OCI-LY7 (cell line): ENCODE measurements around the gene TTLL10. TPM values are rescaled to one million over a fixed set of nuclear protein-coding genes. Genes with fewer than 3 reads are reported as not detected.

Experiments
- BruUV-seq: library from RNA; stranded (reverse); fragments of 400-500 nt; replicated peaks from 2 replicates; lab custom pipeline; 2021; lab: Mats Ljungman, UMichigan
- CTCF ChIA-PET: fragments of 300-600 bp; sonication (Branson Sonifier 250); formaldehyde crosslinking; loops from one replicate; lab custom pipeline; 2022; ENCODE audit warnings: antibody characterized with exemption; ENCODE audit not compliant: unreplicated experiment; lab: Charles Lee
- POLR2A ChIA-PET: fragments of 300-600 bp; sonication (Branson Sonifier 250); formaldehyde crosslinking; loops from one replicate; lab custom pipeline; 2022; ENCODE audit warnings: antibody characterized with exemption; lab: Charles Lee
- DNase-seq: peaks from one replicate; pipeline ENCODE4 v3.0.0-alpha.2; 2015; ENCODE audit warnings: low spot score
- H2AFZ ChIP-seq: fragments of 200-600 bp; sonication (generic), shearing (Covaris generic); 2 replicates; pipeline ENCODE4 v1.6.1; 2014; ENCODE audit warnings: mild to moderate bottlenecking, antibody characterized with exemption, low read length, moderate library complexity
- H3K27ac ChIP-seq: fragments of 200-600 bp; sonication (generic); 2 replicates; pipeline ENCODE4 v1.5.1; 2014; ENCODE audit warnings: mixed run types, low read depth, mild to moderate bottlenecking, moderate library complexity, low read length, inconsistent platforms; ENCODE audit not compliant: poor library complexity, severe bottlenecking
- H3K36me3 ChIP-seq: fragments of 200-600 bp; sonication (generic); 2 replicates; pipeline ENCODE4 v1.6.1; 2014; ENCODE audit warnings: mild to moderate bottlenecking, antibody characterized with exemption, low read length, moderate library complexity, mixed read lengths; ENCODE audit not compliant: insufficient read depth
- H3K4me1 ChIP-seq: fragments of 200-600 bp; sonication (generic); 2 replicates; pipeline ENCODE4 v1.5.1; 2014; ENCODE audit warnings: mild to moderate bottlenecking, low read length; ENCODE audit not compliant: insufficient read depth, poor library complexity, severe bottlenecking
- H3K4me2 ChIP-seq: fragments of 200-600 bp; sonication (generic); 2 replicates; pipeline ENCODE4 v1.6.1; 2014; ENCODE audit warnings: mild to moderate bottlenecking, low read length
- H3K4me3 ChIP-seq: fragments of 200-600 bp; sonication (generic); 2 replicates; pipeline ENCODE4 v1.5.1; 2014; ENCODE audit warnings: mild to moderate bottlenecking, low read depth, low read length; ENCODE audit not compliant: poor library complexity, severe bottlenecking
- H3K79me2 ChIP-seq: fragments of 200-600 bp; sonication (generic); 2 replicates; pipeline ENCODE4 v1.6.1; 2016; ENCODE audit warnings: low read depth, mild to moderate bottlenecking, low read length, moderate library complexity, mixed read lengths; ENCODE audit not compliant: insufficient read depth
- H3K9me2 ChIP-seq: fragments of 200-600 bp; sonication (generic); 2 replicates; pipeline ENCODE4 v1.6.1; 2016; ENCODE audit warnings: mild to moderate bottlenecking, low read length, mixed read lengths; ENCODE audit not compliant: insufficient read depth
- H3K9me3 ChIP-seq: fragments of 200-600 bp; sonication (generic); 2 replicates; pipeline ENCODE4 v1.6.1; 2014; ENCODE audit warnings: mild to moderate bottlenecking, mixed run types, low read length, mixed read lengths
- H4K20me1 ChIP-seq: fragments of 200-600 bp; sonication (generic); 2 replicates; pipeline ENCODE4 v1.6.1; 2014; ENCODE audit warnings: mild to moderate bottlenecking, antibody characterized with exemption, low read length, moderate library complexity, mixed read lengths; ENCODE audit not compliant: insufficient read depth
- CTCF ChIP-seq: fragments of 200-600 bp; sonication (generic); conservative IDR thresholded peaks from 2 replicates; pipeline ENCODE4 v1.5.1; 2014; ENCODE audit warnings: mild to moderate bottlenecking, antibody characterized with exemption, low read length, moderate library complexity, mixed read lengths
- EZH2phosphoT487 ChIP-seq: fragments of 200-600 bp; sonication (generic); IDR thresholded peaks from 2 replicates; pipeline ENCODE4 v1.6.1; 2018; ENCODE audit warnings: low read depth, borderline replicate concordance, mild to moderate bottlenecking, mixed run types, antibody characterized with exemption, low read length, moderate library complexity, mixed read lengths
- intact Hi-C: fragments of 100-400 bp; cut with micrococcal nuclease; formaldehyde crosslinking; loops from one replicate; pipeline ENCODE4 v1.10.0; 2022; ENCODE audit not compliant: unreplicated experiment
- total RNA-seq, 2 experiments: library from RNA; depleted of rRNA in 1 of 2; stranded (reverse); fragments of >200 nt in 1 of 2; shearing (Covaris generic) in 1 of 2; gene quantifications; 2 replicates each; pipeline ENCODE4 v1.2.3, GENCODE V29; 2014 to 2022

The TTLL10 gene
- total RNA-seq, 2 experiments from 2014 or later: not detected

- ChIA-PET POLR2A (no interaction called here), CTCF (no interaction called here)
- no TSS peak for BruUV-seq
- no peak overlapping the region for H3K4me2 ChIP-seq
- peaks cover 2% of the 10 kb centered on the region for H3K4me1 ChIP-seq
- H3K4me3 ChIP-seq: no peak overlapping the region
- H3K9me3 ChIP-seq: no peaks in the 10 kb centered on the region
- H2AFZ ChIP-seq: no peak overlapping the region
- DNase-seq: no peak
- H4K20me1 ChIP-seq: no peaks in the 10 kb centered on the region
- TF ChIP-seq EZH2phosphoT487 (no peak), CTCF (no peak)
- peaks cover 5% of the 10 kb centered on the region for H3K36me3 ChIP-seq
- intact Hi-C loops: loop anchor here (2.0 kb wide), 1 partner anchor 89 kb away; no protein-coding TSS in a partner anchor
- no peaks in the 10 kb centered on the region for H3K9me2 ChIP-seq
- H3K79me2 ChIP-seq: no peaks in the 10 kb centered on the region
- H3K27ac ChIP-seq: no peak overlapping the region
Measured at GRCh38 chr1:1211541-1212441, 38.1 kb downstream of the TTLL10 start.

- BruUV-seq: no TSS peak
- no peaks in the 10 kb centered on the region for H3K79me2 ChIP-seq
- intact Hi-C loops: loop anchor here (2.0 kb wide), 1 partner anchor 90 kb away; no protein-coding TSS in a partner anchor
- ChIA-PET CTCF (interaction anchor here (0.6 kb wide), 1 partner anchor 165 kb away, joined by 3 read pairs; no protein-coding TSS in a partner anchor), POLR2A (no interaction called here)
- no peak overlapping the region for H3K4me3 ChIP-seq
- no peak overlapping the region for H3K4me2 ChIP-seq
- peaks cover 16% of the 10 kb centered on the region for H3K36me3 ChIP-seq
- TF ChIP-seq EZH2phosphoT487: no peak
- TF ChIP-seq CTCF: no peak
- H3K9me2 ChIP-seq: no peaks in the 10 kb centered on the region
- no peak overlapping the region for H3K27ac ChIP-seq
- no peaks in the 10 kb centered on the region for H3K4me1 ChIP-seq
- no peaks in the 10 kb centered on the region for H3K9me3 ChIP-seq
- no peak overlapping the region for H2AFZ ChIP-seq
- H4K20me1 ChIP-seq: no peaks in the 10 kb centered on the region
- no peak for DNase-seq
Measured at GRCh38 chr1:1212780-1213344, 39.2 kb downstream of the TTLL10 start.
